ENCODE measurements around the gene INTS3. TPM values are rescaled to one million over a fixed set of nuclear protein-coding genes. Genes with fewer than 3 reads are reported as not detected.
"Not testable (repeated sequence)": the region's sequence is repeated elsewhere in the genome, so short reads cannot be mapped to it uniquely, and the experiment has no call there.

The INTS3 gene
- total RNA-seq, 1 experiment from 2014 or later = 21.1 TPM

- no peak for DNase-seq (ENCODE audit: low spot score)
- in situ Hi-C loops (cut with HindIII; ENCODE audit: low sequenced_read_pairs) = no loop called here
Observed at GRCh38 chr1:153773096-153773921, 45.5 kb downstream of the INTS3 start.

- DNase-seq (ENCODE audit: low spot score) = no peak
- in situ Hi-C loops (cut with HindIII; ENCODE audit: low sequenced_read_pairs) = no loop called here
Observed at GRCh38 chr1:153774026-153774595, 46.3 kb downstream of the INTS3 start.

- peak; percentile 71 for DNase-seq (ENCODE audit: low spot score)
- in situ Hi-C loops (cut with HindIII; ENCODE audit: low sequenced_read_pairs) = no loop called here
Observed at GRCh38 chr1:153774780-153775457, 47.1 kb downstream of the INTS3 start, which contains the start of gene SLC27A3. Gene SLC27A3 (plus strand): TSS chr1:153775407. CDS start chr1:153775498, 91 bp downstream.

- DNase-seq (ENCODE audit: low spot score) = peak; percentile 62
- in situ Hi-C loops (cut with HindIII; ENCODE audit: low sequenced_read_pairs) = no loop called here
Observed at GRCh38 chr1:153775458-153776327, 47.8 kb downstream of the INTS3 start.

- DNase-seq (ENCODE audit: low spot score) = no peak
- in situ Hi-C loops (cut with HindIII; ENCODE audit: low sequenced_read_pairs) = no loop called here
Observed at GRCh38 chr1:153776352-153776751, 48.5 kb downstream of the INTS3 start.

- in situ Hi-C loops (cut with HindIII; ENCODE audit: low sequenced_read_pairs) = no loop called here
Observed at GRCh38 chr1:153776845-153777370, 49.1 kb downstream of the INTS3 start.

GRCh38 chr1:153777648-153778047 is 49.8 kb downstream of the INTS3 start:
- peak; percentile 53 for DNase-seq (ENCODE audit: low spot score)
- in situ Hi-C loops (cut with HindIII; ENCODE audit: low sequenced_read_pairs) = no loop called here

More at GRCh38 chr1:153776845-153777370, 49.1 kb downstream of the INTS3 start:
- DNase-seq (ENCODE audit: low spot score) = no peak

- in situ Hi-C loops (cut with HindIII; ENCODE audit: low sequenced_read_pairs) = no loop called here
- DNase-seq (ENCODE audit: low spot score) = peak; percentile 37
Observed at GRCh38 chr1:153778051-153778823, 50.4 kb downstream of the INTS3 start.

GRCh38 chr1:153778824-153779519 is 51.1 kb downstream of the INTS3 start:
- in situ Hi-C loops (cut with HindIII; ENCODE audit: low sequenced_read_pairs) = no loop called here
- DNase-seq (ENCODE audit: low spot score) = no peak

- DNase-seq (ENCODE audit: low spot score) = no peak
- in situ Hi-C loops (cut with HindIII; ENCODE audit: low sequenced_read_pairs) = no loop called here
Observed at GRCh38 chr1:153779781-153780541, 52.1 kb downstream of the INTS3 start.

- DNase-seq (ENCODE audit: low spot score) = no peak
- in situ Hi-C loops (cut with HindIII; ENCODE audit: low sequenced_read_pairs) = no loop called here
Observed at GRCh38 chr1:153780551-153780950, 52.7 kb downstream of the INTS3 start.

- DNase-seq (ENCODE audit: low spot score); in situ Hi-C loops (cut with HindIII; ENCODE audit: low sequenced_read_pairs): not testable (repeated sequence)
Observed at GRCh38 chr1:153782648-153783047, 54.8 kb downstream of the INTS3 start.

- peak; percentile 88 for DNase-seq (ENCODE audit: low spot score)
- in situ Hi-C loops (cut with HindIII; ENCODE audit: low sequenced_read_pairs) = no loop called here
Observed at GRCh38 chr1:153783233-153784190, 55.7 kb downstream of the INTS3 start.

- DNase-seq (ENCODE audit: low spot score) = no peak
- in situ Hi-C loops (cut with HindIII; ENCODE audit: low sequenced_read_pairs) = no loop called here
Observed at GRCh38 chr1:153786038-153786790, 58.4 kb downstream of the INTS3 start.

GRCh38 chr1:153789478-153790034 is 61.7 kb downstream of the INTS3 start:
- peak; percentile 59 for DNase-seq (ENCODE audit: low spot score)
- in situ Hi-C loops (cut with HindIII; ENCODE audit: low sequenced_read_pairs) = no loop called here

All from G401 (cell line).